GM21825 (cell line): ENCODE measurements around the gene HOXC12.

ENCODE experiments used
- ATAC-seq: cut with Tn5 transposase; IDR thresholded peaks from one replicate; pipeline ENCODE4 v1.9.1; 2021; ENCODE audit warnings: mild to moderate bottlenecking, moderate library complexity; ENCODE audit not compliant: unreplicated experiment

Gene HOXC12

GRCh38 chr12:53955776-53956250 is 1.1 kb downstream of the HOXC12 start:
- no peak for ATAC-seq

GRCh38 chr12:53956251-53956887 is 1.7 kb downstream of the HOXC12 start:
- ATAC-seq = no peak

GRCh38 chr12:53956914-53957536 is 2.3 kb downstream of the HOXC12 start:
- no peak for ATAC-seq

GRCh38 chr12:53958128-53958527 is 3.4 kb downstream of the HOXC12 start:
- no peak for ATAC-seq

- ATAC-seq = no peak
These were observed 4.6 kb downstream of the HOXC12 start for GRCh38 chr12:53959314-53959713.

- no peak for ATAC-seq
These were observed 5.7 kb downstream of the HOXC12 start for GRCh38 chr12:53960187-53961024.

GRCh38 chr12:53961025-53961761 is 6.5 kb downstream of the HOXC12 start:
- no peak for ATAC-seq

- ATAC-seq = no peak
These were observed 8.3 kb downstream of the HOXC12 start for GRCh38 chr12:53963005-53963404.

GRCh38 chr12:53963434-53964314 is 9.0 kb downstream of the HOXC12 start:
- no peak for ATAC-seq

GRCh38 chr12:53964315-53964713 is 9.6 kb downstream of the HOXC12 start:
- no peak for ATAC-seq

GRCh38 chr12:53965281-53966084 is 10.8 kb downstream of the HOXC12 start:
- no peak for ATAC-seq

GRCh38 chr12:53966085-53966384 is 11.3 kb downstream of the HOXC12 start:
- ATAC-seq = no peak

GRCh38 chr12:53966385-53967133 is 11.9 kb downstream of the HOXC12 start:
- no peak for ATAC-seq

GRCh38 chr12:53967421-53967925 is 12.8 kb downstream of the HOXC12 start:
- ATAC-seq = no peak

GRCh38 chr12:53968214-53969127 is 13.8 kb downstream of the HOXC12 start:
- no peak for ATAC-seq

- ATAC-seq = no peak
These were observed 15.0 kb downstream of the HOXC12 start for GRCh38 chr12:53969588-53970259.

- no peak for ATAC-seq
These were observed 15.7 kb downstream of the HOXC12 start for GRCh38 chr12:53970451-53970850.
